Measurements from ENCODE around the gene FCER2. TPM values are rescaled to one million over a fixed set of nuclear protein-coding genes. Genes with fewer than 3 reads are reported as not detected.

FCER2 gene
- total RNA-seq, 6 experiments from 2014 or later, result not detected

DNA sequence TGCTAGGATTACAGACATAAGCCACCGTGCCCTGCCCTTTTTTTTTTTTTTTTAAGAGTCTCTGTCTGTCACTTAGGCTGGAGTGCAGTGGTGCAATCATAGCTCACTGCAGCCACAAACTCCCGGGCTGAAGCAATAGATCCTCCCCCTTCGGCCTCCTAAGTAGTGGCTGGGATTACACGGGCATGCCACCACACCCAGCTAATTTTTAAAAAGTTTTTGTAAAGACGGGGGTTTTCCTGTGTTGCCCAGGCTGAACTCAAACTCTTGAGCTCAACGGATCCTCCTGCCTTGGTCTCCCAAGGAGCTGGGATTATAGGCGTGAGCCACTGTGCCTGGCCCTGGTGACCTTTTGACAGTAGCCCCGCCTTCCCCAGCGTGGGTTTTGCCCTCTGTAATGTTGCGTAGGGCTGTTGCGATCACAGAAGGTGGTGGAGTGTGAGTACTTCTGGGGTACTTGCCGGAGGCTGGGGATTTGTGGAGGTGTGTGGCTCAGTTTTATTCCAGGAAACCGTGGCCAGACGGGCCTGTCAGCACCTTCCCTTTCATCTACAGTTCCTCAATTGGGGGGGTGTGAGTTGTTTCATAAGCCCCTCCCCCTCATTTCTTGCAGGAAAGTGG lies 44.7 kb downstream of the FCER2 start:
- no peak for DNase-seq
- Mint-ChIP-seq H3K27ac (no peak overlapping the region), H3K4me3 (no peak overlapping the region), H3K4me1 (ENCODE audit: low read depth) (peaks cover 7% of the 10 kb centered on the region), H3K27me3 (ENCODE audit: insufficient read depth) (peaks cover 32% of the 10 kb centered on the region), H3K36me3 (ENCODE audit: low read depth) (no peaks in the 10 kb centered on the region), H3K9me3 (no peaks in the 10 kb centered on the region)
- TF ChIP-seq, protein P1, sequence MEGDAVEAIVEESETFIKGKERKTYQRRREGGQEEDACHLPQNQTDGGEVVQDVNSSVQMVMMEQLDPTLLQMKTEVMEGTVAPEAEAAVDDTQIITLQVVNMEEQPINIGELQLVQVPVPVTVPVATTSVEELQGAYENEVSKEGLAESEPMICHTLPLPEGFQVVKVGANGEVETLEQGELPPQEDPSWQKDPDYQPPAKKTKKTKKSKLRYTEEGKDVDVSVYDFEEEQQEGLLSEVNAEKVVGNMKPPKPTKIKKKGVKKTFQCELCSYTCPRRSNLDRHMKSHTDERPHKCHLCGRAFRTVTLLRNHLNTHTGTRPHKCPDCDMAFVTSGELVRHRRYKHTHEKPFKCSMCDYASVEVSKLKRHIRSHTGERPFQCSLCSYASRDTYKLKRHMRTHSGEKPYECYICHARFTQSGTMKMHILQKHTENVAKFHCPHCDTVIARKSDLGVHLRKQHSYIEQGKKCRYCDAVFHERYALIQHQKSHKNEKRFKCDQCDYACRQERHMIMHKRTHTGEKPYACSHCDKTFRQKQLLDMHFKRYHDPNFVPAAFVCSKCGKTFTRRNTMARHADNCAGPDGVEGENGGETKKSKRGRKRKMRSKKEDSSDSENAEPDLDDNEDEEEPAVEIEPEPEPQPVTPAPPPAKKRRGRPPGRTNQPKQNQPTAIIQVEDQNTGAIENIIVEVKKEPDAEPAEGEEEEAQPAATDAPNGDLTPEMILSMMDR (IDR thresholded peaks at IDR 0.05), result no peak

DNA sequence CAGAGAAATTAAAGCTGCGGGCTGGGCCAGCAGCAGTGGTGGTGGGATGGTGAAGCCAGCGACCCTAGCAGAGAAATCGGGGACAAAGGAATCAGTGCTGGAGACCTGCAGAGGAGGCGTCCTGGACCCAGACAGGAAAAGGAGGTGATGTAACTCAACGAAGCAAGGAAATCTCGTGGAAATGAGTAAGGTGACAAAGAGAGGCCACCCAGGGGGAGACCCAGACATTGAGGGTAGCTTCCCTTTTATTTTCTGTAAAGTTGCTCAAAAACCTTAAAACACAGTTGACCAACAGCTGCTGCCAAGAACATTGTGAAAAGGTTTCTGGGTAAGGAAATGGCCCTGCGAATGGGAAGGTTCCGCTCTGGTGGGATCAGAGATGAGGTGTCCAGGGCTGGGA lies 46.4 kb downstream of the FCER2 start:
- TF ChIP-seq, protein P1 (IDR thresholded peaks at IDR 0.05), result no peak
- no peak for DNase-seq
- Mint-ChIP-seq H3K4me3 (no peak overlapping the region), H3K27ac (no peak overlapping the region), H3K27me3 (ENCODE audit: insufficient read depth) (peaks cover 30% of the 10 kb centered on the region), H3K36me3 (ENCODE audit: low read depth) (no peaks in the 10 kb centered on the region), H3K4me1 (ENCODE audit: low read depth) (peaks cover 10% of the 10 kb centered on the region), H3K9me3 (no peaks in the 10 kb centered on the region)

DNA sequence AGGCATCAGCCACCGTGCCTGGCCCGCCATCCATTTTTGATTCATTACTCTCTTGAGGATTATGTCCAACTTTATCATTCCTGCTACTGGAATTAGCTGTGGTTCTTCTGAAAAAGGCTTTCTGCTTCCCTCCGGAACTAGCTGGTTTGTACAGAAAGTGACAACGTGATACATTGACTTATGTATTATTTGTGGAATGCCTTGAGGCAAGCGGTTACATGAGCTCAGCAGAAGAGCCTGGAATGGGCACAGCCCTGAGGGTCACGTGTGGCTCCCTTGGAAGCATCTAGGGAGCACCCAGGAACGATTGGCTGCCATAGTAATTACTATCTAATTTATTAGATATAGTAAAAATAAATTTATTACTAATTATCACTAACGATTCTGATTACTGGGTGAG lies 47.5 kb downstream of the FCER2 start:
- Mint-ChIP-seq H3K4me3 (no peak overlapping the region), H3K27me3 (ENCODE audit: insufficient read depth) (peaks cover 25% of the 10 kb centered on the region), H3K27ac (no peak overlapping the region), H3K36me3 (ENCODE audit: low read depth) (no peaks in the 10 kb centered on the region), H3K9me3 (no peaks in the 10 kb centered on the region), H3K4me1 (ENCODE audit: low read depth) (peaks cover 10% of the 10 kb centered on the region)
- TF ChIP-seq, protein P1 (IDR thresholded peaks at IDR 0.05), result no peak
- peak; percentile 50 for DNase-seq

DNA sequence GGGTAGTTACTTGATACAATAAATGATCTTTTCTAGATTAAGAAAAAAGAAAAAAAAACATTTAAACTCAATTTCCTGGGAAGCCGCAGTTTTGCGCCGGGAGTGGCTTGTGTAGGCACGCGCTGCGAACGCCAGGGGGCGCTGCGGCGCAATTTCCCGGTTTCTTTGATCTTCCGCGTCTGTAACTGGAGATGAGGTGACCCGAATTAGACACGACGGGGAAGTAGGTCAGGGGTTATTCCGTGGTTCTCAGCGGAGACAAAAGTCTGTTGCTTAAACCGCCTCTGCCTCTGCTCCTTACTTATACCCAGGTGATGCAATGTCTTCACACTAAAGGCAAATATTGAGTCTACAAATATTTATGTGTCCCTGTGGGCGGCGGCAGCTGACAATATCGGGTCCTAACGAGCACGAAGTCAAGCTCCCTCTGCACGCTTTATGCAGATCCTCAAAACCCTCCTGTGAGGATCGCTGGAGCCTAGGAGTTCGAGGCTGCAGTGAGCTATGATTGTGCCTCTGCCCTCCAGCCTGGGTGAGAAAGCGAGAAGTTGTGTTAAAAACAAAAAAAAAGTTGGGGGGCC lies 49.8 kb downstream of the FCER2 start:
- Mint-ChIP-seq H3K4me1 (ENCODE audit: low read depth) (peaks cover 10% of the 10 kb centered on the region), H3K9me3 (no peaks in the 10 kb centered on the region), H3K27ac (no peak overlapping the region), H3K36me3 (ENCODE audit: low read depth) (no peaks in the 10 kb centered on the region), H3K27me3 (ENCODE audit: insufficient read depth) (peaks cover 19% of the 10 kb centered on the region), H3K4me3 (peak overlapping the region; percentile 68)
- peak; percentile 44 for DNase-seq
- TF ChIP-seq, protein P1 (IDR thresholded peaks at IDR 0.05), result peak; percentile 99

DNA sequence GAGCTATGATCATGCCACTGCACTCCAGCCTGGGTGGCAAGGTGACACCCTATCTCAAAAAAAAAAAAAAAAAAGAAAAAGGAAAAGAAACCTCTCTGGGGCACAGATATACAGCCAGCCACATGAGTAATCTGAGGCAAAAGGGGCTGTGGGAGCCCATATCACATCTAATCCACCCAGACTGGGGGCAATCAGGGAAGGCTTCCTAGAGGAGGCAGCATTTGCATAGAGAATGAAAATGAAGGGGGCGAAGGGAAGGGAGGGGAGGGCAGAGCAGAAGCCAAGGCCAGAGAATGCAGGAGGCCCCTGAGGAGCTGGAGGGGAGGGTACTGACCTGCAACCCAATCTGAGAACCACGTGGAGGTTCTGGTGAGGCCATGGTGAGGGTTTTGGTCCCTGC lies 51.8 kb downstream of the FCER2 start:
- DNase-seq, result no peak
- no peak overlapping the region for H3K27ac Mint-ChIP-seq
- TF ChIP-seq, protein P1 (IDR thresholded peaks at IDR 0.05), result no peak
- no peak overlapping the region for H3K4me3 Mint-ChIP-seq
- no peaks in the 10 kb centered on the region for H3K9me3 Mint-ChIP-seq
- peaks cover 14% of the 10 kb centered on the region for H3K27me3 Mint-ChIP-seq (ENCODE audit: insufficient read depth)
- H3K36me3 Mint-ChIP-seq (ENCODE audit: low read depth), result no peaks in the 10 kb centered on the region
- H3K4me1 Mint-ChIP-seq (ENCODE audit: low read depth), result peaks cover 10% of the 10 kb centered on the region
